Neural cell (in vitro differentiated cells): Measurements from ENCODE around the gene VARS1.

Source experiments
- EZH2 ChIP-seq: fragments of 200-600, 300-800 bp; shearing (Covaris generic), sonication (generic); IDR thresholded peaks from 2 replicates; pipeline ENCODE4 v1.6.1; 2014; ENCODE audit warnings: antibody characterized with exemption, low read length, borderline replicate concordance, mild to moderate bottlenecking; ENCODE audit not compliant: insufficient read depth, poor library complexity, severe bottlenecking
- TF ChIP-seq, protein P1 (sequence below): fragments of 450-650 bp; IDR thresholded peaks from 2 replicates; pipeline ENCODE4 v1.5.1; 2014; ENCODE audit warnings: antibody characterized with exemption, mild to moderate bottlenecking, moderate library complexity; ENCODE audit not compliant: poor library complexity, severe bottlenecking

DNA sequence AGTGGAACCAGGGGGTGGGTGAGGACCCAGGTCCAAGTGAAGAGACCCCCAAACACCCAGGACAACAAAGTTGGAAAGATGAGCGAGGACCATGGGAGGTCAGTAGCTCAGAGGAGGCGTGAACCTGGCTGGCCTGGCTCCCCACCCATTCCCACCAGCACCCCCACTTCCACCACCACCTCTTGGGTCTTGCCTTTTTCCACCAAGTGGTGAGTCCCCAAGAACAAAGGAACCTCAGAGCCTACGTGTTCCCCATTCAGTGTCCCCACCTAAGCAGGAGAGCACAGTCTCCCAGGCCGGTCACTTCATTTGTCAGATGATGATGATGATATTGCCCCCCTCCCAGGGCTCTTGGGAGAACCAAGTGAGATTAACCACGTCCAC lies 17.9 kb downstream of the VARS1 start:
- TF ChIP-seq, protein P1, sequence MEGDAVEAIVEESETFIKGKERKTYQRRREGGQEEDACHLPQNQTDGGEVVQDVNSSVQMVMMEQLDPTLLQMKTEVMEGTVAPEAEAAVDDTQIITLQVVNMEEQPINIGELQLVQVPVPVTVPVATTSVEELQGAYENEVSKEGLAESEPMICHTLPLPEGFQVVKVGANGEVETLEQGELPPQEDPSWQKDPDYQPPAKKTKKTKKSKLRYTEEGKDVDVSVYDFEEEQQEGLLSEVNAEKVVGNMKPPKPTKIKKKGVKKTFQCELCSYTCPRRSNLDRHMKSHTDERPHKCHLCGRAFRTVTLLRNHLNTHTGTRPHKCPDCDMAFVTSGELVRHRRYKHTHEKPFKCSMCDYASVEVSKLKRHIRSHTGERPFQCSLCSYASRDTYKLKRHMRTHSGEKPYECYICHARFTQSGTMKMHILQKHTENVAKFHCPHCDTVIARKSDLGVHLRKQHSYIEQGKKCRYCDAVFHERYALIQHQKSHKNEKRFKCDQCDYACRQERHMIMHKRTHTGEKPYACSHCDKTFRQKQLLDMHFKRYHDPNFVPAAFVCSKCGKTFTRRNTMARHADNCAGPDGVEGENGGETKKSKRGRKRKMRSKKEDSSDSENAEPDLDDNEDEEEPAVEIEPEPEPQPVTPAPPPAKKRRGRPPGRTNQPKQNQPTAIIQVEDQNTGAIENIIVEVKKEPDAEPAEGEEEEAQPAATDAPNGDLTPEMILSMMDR, result no peak
- TF ChIP-seq EZH2, result no peak
